Kidney glomerular epithelial cell (primary cell): Measurements from ENCODE around the gene TXNRD3.

Source experiments
- DNase-seq: peaks from one replicate; lab custom pipeline; 2025; lab: John Stamatoyannopoulos, UW

Gene TXNRD3

GRCh38 chr3:126672340-126672739, 17.4 kb upstream of the TXNRD3 start:
- no peak for DNase-seq

GRCh38 chr3:126671521-126671920, 16.6 kb upstream of the TXNRD3 start:
- no peak for DNase-seq

GRCh38 chr3:126668450-126669401, 13.8 kb upstream of the TXNRD3 start:
- DNase-seq: no peak

GRCh38 chr3:126667631-126668449, 12.9 kb upstream of the TXNRD3 start:
- DNase-seq: no peak

- DNase-seq: no peak
These were observed 12.0 kb upstream of the TXNRD3 start for GRCh38 chr3:126666658-126667528.

GRCh38 chr3:126665959-126666657, 11.2 kb upstream of the TXNRD3 start:
- no peak for DNase-seq

- no peak for DNase-seq
These were observed 10.5 kb upstream of the TXNRD3 start for GRCh38 chr3:126665221-126665936.

- DNase-seq: no peak
These were observed 9.8 kb upstream of the TXNRD3 start for GRCh38 chr3:126664591-126665214.

- no peak for DNase-seq
These were observed 8.8 kb upstream of the TXNRD3 start for GRCh38 chr3:126663750-126664149.

GRCh38 chr3:126663257-126663656, 8.3 kb upstream of the TXNRD3 start:
- no peak for DNase-seq

GRCh38 chr3:126661532-126662364, 6.8 kb upstream of the TXNRD3 start:
- DNase-seq: no peak

- DNase-seq: no peak
These were observed 5.3 kb upstream of the TXNRD3 start for GRCh38 chr3:126659915-126660886.

GRCh38 chr3:126658584-126658983, 3.7 kb upstream of the TXNRD3 start:
- no peak for DNase-seq

- DNase-seq: no peak
These were observed 3.0 kb upstream of the TXNRD3 start for GRCh38 chr3:126657901-126658300.

- DNase-seq: no peak
These were observed 1.6 kb upstream of the TXNRD3 start for GRCh38 chr3:126656371-126657134.

- DNase-seq: no peak
These were observed 963 bp upstream of the TXNRD3 start for GRCh38 chr3:126655887-126656286.

GRCh38 chr3:126649556-126650092, 5.3 kb downstream of the TXNRD3 start:
- DNase-seq: no peak
